Vagina (tissue), 2 donors: ENCODE data around the gene IL37.

Source experiments
- POLR2A ChIP-seq, 2 donors: fragments of 450-650 bp; IDR thresholded peaks; one replicate each; pipeline ENCODE4 v1.6.1; 2017; ENCODE audit warnings: antibody characterized with exemption in 2 of 2, mild to moderate bottlenecking in 2 of 2, moderate library complexity in 2 of 2
- POLR2AphosphoS5 ChIP-seq, 2 donors: sonication (generic); formaldehyde crosslinking; IDR thresholded peaks; one replicate each; pipeline ENCODE4 v1.9.0; 2017; ENCODE audit warnings: antibody characterized with exemption in 2 of 2, mild to moderate bottlenecking in 2 of 2, low read depth in 1 of 2; ENCODE audit not compliant: insufficient read depth in 1 of 2
- TF ChIP-seq, protein P1 (sequence below), 3 experiments: fragments of 450-650 bp in 2 of 3; fragments of 200-600 bp in 1 of 3; sonication (generic) in 1 of 3; IDR thresholded peaks; one replicate each; pipeline ENCODE4 v1.5.1; 2017 to 2019; ENCODE audit warnings: antibody characterized with exemption in 3 of 3, mild to moderate bottlenecking in 2 of 3, moderate library complexity in 2 of 3

DNA sequence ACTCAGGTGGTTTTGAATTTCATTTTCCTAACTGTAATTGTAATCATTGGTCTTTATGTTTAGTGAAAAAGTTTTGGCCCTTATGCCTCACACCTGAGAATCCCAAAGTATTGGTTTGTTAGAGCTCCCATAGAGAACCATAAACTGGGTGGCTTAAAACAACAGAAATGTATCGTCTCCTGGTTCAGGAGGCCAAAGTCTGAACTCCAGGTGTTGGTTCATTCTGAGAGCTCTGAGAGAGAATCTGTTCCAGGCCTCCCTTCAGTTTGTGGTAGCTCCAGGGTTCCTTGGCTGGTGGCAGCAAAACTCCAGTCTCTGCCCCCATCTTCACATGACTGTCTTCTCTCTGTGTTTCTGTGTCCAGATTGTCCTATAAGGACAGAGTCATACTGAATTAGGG, 11.0 kb downstream of the IL37 start:
- no peak for TF ChIP-seq POLR2A (IDR thresholded peaks at IDR 0.05)
- TF ChIP-seq, protein P1, sequence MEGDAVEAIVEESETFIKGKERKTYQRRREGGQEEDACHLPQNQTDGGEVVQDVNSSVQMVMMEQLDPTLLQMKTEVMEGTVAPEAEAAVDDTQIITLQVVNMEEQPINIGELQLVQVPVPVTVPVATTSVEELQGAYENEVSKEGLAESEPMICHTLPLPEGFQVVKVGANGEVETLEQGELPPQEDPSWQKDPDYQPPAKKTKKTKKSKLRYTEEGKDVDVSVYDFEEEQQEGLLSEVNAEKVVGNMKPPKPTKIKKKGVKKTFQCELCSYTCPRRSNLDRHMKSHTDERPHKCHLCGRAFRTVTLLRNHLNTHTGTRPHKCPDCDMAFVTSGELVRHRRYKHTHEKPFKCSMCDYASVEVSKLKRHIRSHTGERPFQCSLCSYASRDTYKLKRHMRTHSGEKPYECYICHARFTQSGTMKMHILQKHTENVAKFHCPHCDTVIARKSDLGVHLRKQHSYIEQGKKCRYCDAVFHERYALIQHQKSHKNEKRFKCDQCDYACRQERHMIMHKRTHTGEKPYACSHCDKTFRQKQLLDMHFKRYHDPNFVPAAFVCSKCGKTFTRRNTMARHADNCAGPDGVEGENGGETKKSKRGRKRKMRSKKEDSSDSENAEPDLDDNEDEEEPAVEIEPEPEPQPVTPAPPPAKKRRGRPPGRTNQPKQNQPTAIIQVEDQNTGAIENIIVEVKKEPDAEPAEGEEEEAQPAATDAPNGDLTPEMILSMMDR (IDR thresholded peaks at IDR 0.05), result no peak
- TF ChIP-seq POLR2AphosphoS5 (IDR thresholded peaks at IDR 0.05; ENCODE audit: insufficient read depth in 1 of 2, low read depth in 1 of 2), result no peak
